Loucy (cell line): Measurements from ENCODE around the gene ATP6V0D1.

Experiments
- H2AFZ ChIP-seq: fragments of 200-600 bp; sonication (generic); 2 replicates; pipeline ENCODE4 v1.6.0; 2016; ENCODE audit warnings: antibody characterized with exemption, mild to moderate bottlenecking, low read length, moderate library complexity
- H3F3A ChIP-seq: fragments of 200-600 bp; 2 replicates; pipeline ENCODE4 v1.6.0; 2016; ENCODE audit warnings: antibody characterized with exemption, low read depth, mild to moderate bottlenecking
- H3K27me3 ChIP-seq: fragments of 200-600 bp; sonication (generic); 2 replicates; pipeline ENCODE4 v1.6.1; 2014; ENCODE audit warnings: low read length, mild to moderate bottlenecking; ENCODE audit not compliant: insufficient read depth, poor library complexity, severe bottlenecking
- H3K36me3 ChIP-seq: fragments of 200-600 bp; sonication (generic); 2 replicates; pipeline ENCODE4 v1.6.1; 2016; ENCODE audit warnings: low read length; ENCODE audit not compliant: insufficient read depth
- H3K4me1 ChIP-seq: fragments of 200-600 bp; sonication (generic); 2 replicates; pipeline ENCODE4 v1.5.1; 2014; ENCODE audit warnings: low read length, mild to moderate bottlenecking; ENCODE audit not compliant: insufficient read depth, poor library complexity, severe bottlenecking
- H3K4me2 ChIP-seq: fragments of 200-600 bp; sonication (generic); 2 replicates; pipeline ENCODE4 v1.6.0; 2014; ENCODE audit warnings: antibody characterized with exemption, low read length, low read depth, mild to moderate bottlenecking; ENCODE audit not compliant: poor library complexity, severe bottlenecking
- H3K4me3 ChIP-seq: fragments of 200-600 bp; sonication (generic); 2 replicates; pipeline ENCODE4 v1.5.1; 2014; ENCODE audit warnings: low read length, mild to moderate bottlenecking, mixed read lengths; ENCODE audit not compliant: poor library complexity, severe bottlenecking
- H3K79me2 ChIP-seq: fragments of 200-600 bp; sonication (generic); 2 replicates; pipeline ENCODE4 v1.6.1; 2014; ENCODE audit warnings: low read length; ENCODE audit not compliant: insufficient read depth
- H3K9ac ChIP-seq: fragments of 200-600 bp; sonication (generic); 2 replicates; pipeline ENCODE4 v1.6.0; 2014; ENCODE audit warnings: mild to moderate bottlenecking, low read depth, low read length, moderate library complexity; ENCODE audit not compliant: poor library complexity, severe bottlenecking
- H3K9me2 ChIP-seq: fragments of 200-600 bp; sonication (generic); replicated peaks from 2 replicates; pipeline ENCODE4 v1.6.1; 2016; ENCODE audit warnings: low read depth, low read length, mixed read lengths
- H3K9me3 ChIP-seq: fragments of 200-600 bp; sonication (generic); 2 replicates; pipeline ENCODE4 v1.6.1; 2014; ENCODE audit warnings: mild to moderate bottlenecking, antibody characterized with exemption, low read length, low read depth; ENCODE audit not compliant: insufficient read depth
- H4K20me1 ChIP-seq: fragments of 200-600 bp; sonication (generic); 2 replicates; pipeline ENCODE4 v1.6.0; 2014; ENCODE audit warnings: antibody characterized with exemption, low read length, mild to moderate bottlenecking; ENCODE audit not compliant: insufficient read depth, poor library complexity, severe bottlenecking
- CTCF ChIP-seq: fragments of 200-600 bp; sonication (generic); conservative IDR thresholded peaks from 2 replicates; pipeline ENCODE4 v1.5.1; 2014; ENCODE audit warnings: mild to moderate bottlenecking, antibody characterized with exemption, low read length
- EZH2phosphoT487 ChIP-seq: fragments of 200-600 bp; IDR thresholded peaks from 2 replicates; pipeline ENCODE4 v1.6.1; 2018; ENCODE audit warnings: antibody characterized with exemption, mild to moderate bottlenecking, moderate library complexity, borderline replicate concordance

Gene ATP6V0D1

DNA sequence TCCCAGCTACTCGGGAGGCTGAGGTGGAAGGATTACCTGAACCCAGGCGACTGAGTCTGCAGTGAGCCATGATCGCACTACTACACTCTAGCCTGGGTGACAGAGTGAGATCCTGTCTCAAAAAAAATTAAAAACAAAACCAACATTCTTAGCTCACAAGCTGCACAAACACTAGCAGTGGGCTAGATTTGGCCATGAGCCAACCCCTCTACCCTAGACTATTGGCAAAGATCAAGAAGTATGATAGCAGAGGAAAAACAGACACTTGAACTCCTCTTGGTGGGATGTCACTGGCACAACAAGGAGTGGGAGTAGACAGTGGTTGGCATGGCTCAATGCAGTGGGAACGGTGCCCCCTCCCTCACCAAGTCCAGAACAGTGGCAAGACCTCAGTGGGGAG is 28.1 kb upstream of the ATP6V0D1 start:
- no peak for TF ChIP-seq EZH2phosphoT487
- no peak for TF ChIP-seq CTCF
- Histone ChIP-seq H3K9me3 (no peaks in the 10 kb centered on the region), H3K4me3 (no peak overlapping the region), H3K9me2 (no peaks in the 10 kb centered on the region), H3K4me2 (no peak overlapping the region), H2AFZ (no peak overlapping the region), H3K9ac (no peak overlapping the region), H3F3A (no peaks in the 10 kb centered on the region), H3K4me1 (peaks cover 7% of the 10 kb centered on the region), H4K20me1 (no peaks in the 10 kb centered on the region), H3K79me2 (no peaks in the 10 kb centered on the region), H3K36me3 (no peaks in the 10 kb centered on the region), H3K27me3 (no peaks in the 10 kb centered on the region)

DNA sequence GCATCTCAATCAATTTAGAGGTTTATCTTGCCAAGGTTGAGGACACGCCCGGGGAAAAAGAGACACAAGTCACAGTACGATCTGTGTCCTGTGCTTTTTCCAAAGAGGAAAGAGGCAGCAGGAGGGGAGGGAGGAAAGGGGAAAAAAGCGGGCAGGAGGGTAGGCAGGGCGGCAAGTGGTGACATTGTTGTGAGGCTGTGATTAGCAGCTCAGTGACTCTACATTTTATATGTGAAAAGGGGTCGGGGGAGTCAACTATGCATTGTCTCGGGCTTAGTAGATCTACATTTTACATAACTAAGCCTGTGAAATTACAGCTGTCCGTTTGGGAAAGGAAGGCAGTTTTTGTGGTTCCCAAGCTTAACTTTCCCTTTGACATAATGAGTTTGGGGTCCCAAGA is 25.5 kb upstream of the ATP6V0D1 start:
- Histone ChIP-seq H3K9me2 (no peaks in the 10 kb centered on the region), H3K9me3 (no peaks in the 10 kb centered on the region), H3K36me3 (no peaks in the 10 kb centered on the region), H3K4me2 (no peak overlapping the region), H3F3A (no peaks in the 10 kb centered on the region), H2AFZ (no peak overlapping the region), H3K4me3 (no peak overlapping the region), H3K27me3 (no peaks in the 10 kb centered on the region), H3K9ac (no peak overlapping the region), H4K20me1 (no peaks in the 10 kb centered on the region), H3K4me1 (peaks cover 13% of the 10 kb centered on the region), H3K79me2 (no peaks in the 10 kb centered on the region)
- TF ChIP-seq CTCF = no peak
- no peak for TF ChIP-seq EZH2phosphoT487

- no peak overlapping the region for H2AFZ ChIP-seq
- no peaks in the 10 kb centered on the region for H3K36me3 ChIP-seq
- no peak for TF ChIP-seq EZH2phosphoT487
- no peak for TF ChIP-seq CTCF
- H3K9me3 ChIP-seq = no peaks in the 10 kb centered on the region
- peaks cover 13% of the 10 kb centered on the region for H3K4me1 ChIP-seq
- H3K27me3 ChIP-seq = no peaks in the 10 kb centered on the region
- H3K4me3 ChIP-seq = no peak overlapping the region
- H3F3A ChIP-seq = no peaks in the 10 kb centered on the region
- H3K9ac ChIP-seq = peak overlapping the region; percentile 13
- H3K9me2 ChIP-seq = no peaks in the 10 kb centered on the region
- peak overlapping the region; percentile 4 for H3K4me2 ChIP-seq
- H4K20me1 ChIP-seq = no peaks in the 10 kb centered on the region
- H3K79me2 ChIP-seq = no peaks in the 10 kb centered on the region
These were observed 23.4 kb upstream of the ATP6V0D1 start for GRCh38 chr16:67504031-67505021.
